HEK293 (cell line): ENCODE results near the gene CAMK2D.

Experiments used
- CTCF ChIA-PET: fragments of 350-600 bp; formaldehyde crosslinking; extraction: SDS; loops from one replicate; lab custom pipeline; 2021; ENCODE audit warnings: antibody characterized with exemption; lab: Yijun Ruan, JAX
- POLR2A ChIA-PET: fragments of 300-600 bp; formaldehyde crosslinking; extraction: SDS; loops from one replicate; lab custom pipeline; 2020; ENCODE audit warnings: antibody characterized with exemption, inconsistent platforms; lab: Yijun Ruan, JAX
- H3K27ac ChIP-seq: fragments of 200-500 bp; sonication (Bioruptor generic); 2 replicates; pipeline ENCODE4 v1.5.1; 2014; ENCODE audit warnings: low read depth, low read length, control low read depth, inconsistent platforms; ENCODE audit errors: extremely low read depth
- H3K36me3 ChIP-seq, 2 experiments: fragments of 200-500 bp in 1 of 2; sonication (Bioruptor generic) in 1 of 2; 1 replicate in 1 of 2; 2 replicates in 1 of 2; pipeline ENCODE4 v1.5.1; 2014 to 2017; ENCODE audit warnings: inconsistent platforms in 2 of 2, low read length in 2 of 2; ENCODE audit not compliant: control insufficient read depth in 2 of 2, insufficient read depth in 1 of 2
- H3K4me1 ChIP-seq: fragments of 200-500 bp; sonication (Bioruptor generic); 2 replicates; pipeline ENCODE4 v1.5.1; 2014; ENCODE audit warnings: mild to moderate bottlenecking, low read length, inconsistent platforms; ENCODE audit not compliant: control insufficient read depth, insufficient read depth
- H3K4me3 ChIP-seq: 2 replicates; pipeline ENCODE4 v1.5.1; 2011; ENCODE audit warnings: low read depth, mild to moderate bottlenecking, control low read depth, low read length, moderate library complexity
- H3K9me3 ChIP-seq: fragments of 200-500 bp; sonication (Bioruptor generic); 2 replicates; pipeline ENCODE4 v1.5.1; 2014; ENCODE audit warnings: low read depth, low read length, inconsistent platforms; ENCODE audit not compliant: control insufficient read depth, insufficient read depth
- GLIS2 ChIP-seq: fragments of 450-650 bp; formaldehyde crosslinking; IDR thresholded peaks from 2 replicates; pipeline ENCODE4 v1.5.1; 2016; ENCODE audit warnings: missing biosample characterization, missing genetic modification characterization
- ZBTB48 ChIP-seq: fragments of 450-650 bp; formaldehyde crosslinking; IDR thresholded peaks from 2 replicates; pipeline ENCODE4 v1.5.1; 2016; ENCODE audit warnings: missing biosample characterization, missing genetic modification characterization
- ZNF202 ChIP-seq: fragments of 450-650 bp; formaldehyde crosslinking; IDR thresholded peaks from 2 replicates; pipeline ENCODE4 v1.5.1; 2016; ENCODE audit warnings: missing biosample characterization, missing genetic modification characterization, borderline replicate concordance
- ZNF350 ChIP-seq: fragments of 450-650 bp; formaldehyde crosslinking; IDR thresholded peaks from 2 replicates; pipeline ENCODE4 v1.5.0; 2017; ENCODE audit warnings: missing biosample characterization, mild to moderate bottlenecking, missing genetic modification characterization
- ZNF529 ChIP-seq: fragments of 450-650 bp; formaldehyde crosslinking; IDR thresholded peaks from 2 replicates; pipeline ENCODE4 v1.5.1; 2017; ENCODE audit warnings: missing genetic modification characterization, missing biosample characterization; ENCODE audit not compliant: insufficient replicate concordance
- ZNF585B ChIP-seq: fragments of 450-650 bp; formaldehyde crosslinking; IDR thresholded peaks from 2 replicates; pipeline ENCODE4 v1.5.1; 2016; ENCODE audit warnings: missing biosample characterization, missing genetic modification characterization
- ZNF610 ChIP-seq: fragments of 450-650 bp; formaldehyde crosslinking; IDR thresholded peaks from 2 replicates; pipeline ENCODE4 v1.5.1; 2016; ENCODE audit warnings: missing biosample characterization, missing genetic modification characterization, borderline replicate concordance
- ZNF629 ChIP-seq: fragments of 450-650 bp; formaldehyde crosslinking; IDR thresholded peaks from 2 replicates; pipeline ENCODE4 v1.5.1; 2017; ENCODE audit warnings: missing biosample characterization, missing genetic modification characterization
- ZNF677 ChIP-seq: fragments of 450-650 bp; IDR thresholded peaks from 2 replicates; pipeline ENCODE4 v1.5.0; 2018; ENCODE audit warnings: missing biosample characterization, mild to moderate bottlenecking, missing genetic modification characterization, moderate library complexity
- ZNF768 ChIP-seq: fragments of 450-650 bp; formaldehyde crosslinking; IDR thresholded peaks from 2 replicates; pipeline ENCODE4 v1.5.1; 2018; ENCODE audit warnings: missing biosample characterization, mild to moderate bottlenecking, missing genetic modification characterization
- ZSCAN16 ChIP-seq: fragments of 450-650 bp; formaldehyde crosslinking; IDR thresholded peaks from 2 replicates; pipeline ENCODE4 v1.5.1; 2016; ENCODE audit warnings: missing biosample characterization, missing genetic modification characterization
- TF ChIP-seq, protein P1 (sequence below): fragments of 450-650 bp; formaldehyde crosslinking; IDR thresholded peaks from 2 replicates; pipeline ENCODE4 v1.5.1; 2016; ENCODE audit warnings: missing biosample characterization, missing genetic modification characterization
- TF ChIP-seq, protein P2 (sequence below): fragments of 450-650 bp; formaldehyde crosslinking; IDR thresholded peaks from 2 replicates; pipeline ENCODE4 v1.5.1; 2016; ENCODE audit warnings: missing biosample characterization, missing genetic modification characterization
- TF ChIP-seq, protein P3 (sequence below): fragments of 450-650 bp; formaldehyde crosslinking; IDR thresholded peaks from 2 replicates; pipeline ENCODE4 v1.5.1; 2016; ENCODE audit warnings: missing biosample characterization, missing genetic modification characterization
- TF ChIP-seq, protein P4 (sequence below): fragments of 450-650 bp; formaldehyde crosslinking; IDR thresholded peaks from 2 replicates; pipeline ENCODE4 v1.5.1; 2016; ENCODE audit warnings: missing biosample characterization, missing genetic modification characterization

Gene CAMK2D

DNA sequence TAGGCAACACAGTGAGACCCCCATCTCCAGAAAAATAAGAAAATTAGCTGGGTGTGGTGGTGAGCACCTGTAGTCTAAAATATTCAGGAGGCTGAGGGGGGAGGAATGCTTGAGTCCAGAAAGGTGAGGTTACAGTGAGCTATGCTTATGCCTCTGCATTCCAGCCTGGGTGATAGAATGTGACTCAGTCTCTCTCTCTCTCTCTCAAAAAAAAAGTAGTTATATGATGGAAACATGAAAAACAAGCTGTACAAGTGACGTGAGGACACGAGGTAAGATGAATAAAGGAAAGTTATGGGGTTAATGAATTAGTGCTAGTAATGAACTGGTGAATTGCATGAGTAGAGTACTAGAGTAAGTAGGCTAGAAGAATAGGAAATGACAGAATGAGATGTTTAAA is 21.8 kb upstream of the CAMK2D start:
- Histone ChIP-seq H3K9me3 (no peaks in the 10 kb centered on the region), H3K27ac (no peak overlapping the region), H3K4me1 (no peaks in the 10 kb centered on the region), H3K36me3 (no peaks in the 10 kb centered on the region), H3K4me3 (no peak overlapping the region)
- ChIA-PET POLR2A (no interaction called here), CTCF (interaction anchor here (0.6 to 0.9 kb wide), 4 partner anchors 350 to 595 kb away, joined by 3 to 5 read pairs (median 3); no protein-coding TSS in a partner anchor)
- TF ChIP-seq ZNF350 (tag by site-specific recombination) (no peak), ZNF585B (tag by site-specific recombination) (0 out of 2 replicates have a peak, but pooled peaks have one; percentile 32), ZNF768 (tag by site-specific recombination) (no peak), ZNF677 (tag by site-specific recombination) (no peak)

DNA sequence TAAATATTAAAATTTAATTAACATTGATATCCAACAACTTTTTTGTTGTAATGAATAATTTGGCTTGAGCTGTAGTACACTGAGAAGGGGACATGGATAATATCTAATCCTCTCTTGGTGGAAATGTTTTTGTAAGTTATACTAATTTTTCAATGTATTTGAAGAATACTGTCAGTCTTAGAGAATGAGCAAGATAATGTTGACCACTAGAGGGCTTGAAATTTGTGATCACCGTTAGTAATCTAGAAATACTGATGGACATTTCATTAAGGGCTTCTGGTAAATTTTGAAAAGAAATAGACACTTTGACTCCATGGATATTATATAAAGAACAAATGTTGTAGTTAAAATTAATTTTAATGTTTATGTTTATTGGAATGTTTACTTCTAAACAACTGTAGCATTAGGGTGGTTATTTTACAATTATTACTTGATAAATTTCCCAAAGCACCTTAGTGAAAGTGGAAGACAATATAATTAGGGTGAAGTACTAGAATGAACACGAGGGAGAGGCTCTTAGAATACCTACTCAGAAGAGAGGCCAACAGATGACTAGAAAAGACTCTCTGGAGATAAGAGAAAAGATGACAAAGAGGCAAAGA is 20.0 kb upstream of the CAMK2D start:
- Histone ChIP-seq H3K36me3 (no peaks in the 10 kb centered on the region), H3K4me3 (no peak overlapping the region)
- CTCF ChIA-PET = interaction anchor here (0.5 to 0.6 kb wide), 2 partner anchors 198 to 200 kb away, joined by 3 to 4 read pairs; partner anchors contain the start of gene ARSJ

DNA sequence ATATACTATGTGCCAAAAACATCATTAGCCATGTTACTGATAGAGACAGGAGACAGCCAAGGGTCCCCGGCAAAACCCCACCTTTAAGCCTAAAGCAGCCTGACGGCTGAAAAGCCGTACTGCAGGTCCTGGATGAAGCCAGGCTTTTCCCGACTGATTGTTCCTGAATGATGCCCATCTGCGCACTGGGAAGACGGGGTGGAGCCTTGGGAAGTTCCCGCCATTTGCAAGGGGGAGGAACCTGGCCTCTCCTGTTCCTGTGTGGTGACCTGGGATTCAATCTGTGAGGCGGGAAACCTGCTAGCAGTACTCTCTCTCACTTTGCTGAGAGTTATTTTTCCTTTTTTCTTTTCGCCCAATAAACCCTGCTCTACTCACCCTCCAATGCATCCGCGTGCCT is 15.1 kb upstream of the CAMK2D start:
- CTCF ChIA-PET = interaction anchor here (0.6 kb wide), 1 partner anchor 160 kb away, joined by 4 read pairs; no protein-coding TSS in a partner anchor

More for the DNA sequence above, 20.0 kb upstream of the CAMK2D start:
- Histone ChIP-seq H3K27ac (no peak overlapping the region), H3K4me1 (no peaks in the 10 kb centered on the region), H3K9me3 (no peaks in the 10 kb centered on the region)
- POLR2A ChIA-PET = no interaction called here
- TF ChIP-seq, protein P1, sequence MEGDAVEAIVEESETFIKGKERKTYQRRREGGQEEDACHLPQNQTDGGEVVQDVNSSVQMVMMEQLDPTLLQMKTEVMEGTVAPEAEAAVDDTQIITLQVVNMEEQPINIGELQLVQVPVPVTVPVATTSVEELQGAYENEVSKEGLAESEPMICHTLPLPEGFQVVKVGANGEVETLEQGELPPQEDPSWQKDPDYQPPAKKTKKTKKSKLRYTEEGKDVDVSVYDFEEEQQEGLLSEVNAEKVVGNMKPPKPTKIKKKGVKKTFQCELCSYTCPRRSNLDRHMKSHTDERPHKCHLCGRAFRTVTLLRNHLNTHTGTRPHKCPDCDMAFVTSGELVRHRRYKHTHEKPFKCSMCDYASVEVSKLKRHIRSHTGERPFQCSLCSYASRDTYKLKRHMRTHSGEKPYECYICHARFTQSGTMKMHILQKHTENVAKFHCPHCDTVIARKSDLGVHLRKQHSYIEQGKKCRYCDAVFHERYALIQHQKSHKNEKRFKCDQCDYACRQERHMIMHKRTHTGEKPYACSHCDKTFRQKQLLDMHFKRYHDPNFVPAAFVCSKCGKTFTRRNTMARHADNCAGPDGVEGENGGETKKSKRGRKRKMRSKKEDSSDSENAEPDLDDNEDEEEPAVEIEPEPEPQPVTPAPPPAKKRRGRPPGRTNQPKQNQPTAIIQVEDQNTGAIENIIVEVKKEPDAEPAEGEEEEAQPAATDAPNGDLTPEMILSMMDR (tag by site-specific recombination) = 0 out of 2 replicates have a peak, but pooled peaks have one; percentile 13
- no peak for TF ChIP-seq ZNF202 (tag by site-specific recombination)

More for the DNA sequence above, 15.1 kb upstream of the CAMK2D start:
- no peak overlapping the region for H3K4me3 ChIP-seq
- TF ChIP-seq, protein P2, sequence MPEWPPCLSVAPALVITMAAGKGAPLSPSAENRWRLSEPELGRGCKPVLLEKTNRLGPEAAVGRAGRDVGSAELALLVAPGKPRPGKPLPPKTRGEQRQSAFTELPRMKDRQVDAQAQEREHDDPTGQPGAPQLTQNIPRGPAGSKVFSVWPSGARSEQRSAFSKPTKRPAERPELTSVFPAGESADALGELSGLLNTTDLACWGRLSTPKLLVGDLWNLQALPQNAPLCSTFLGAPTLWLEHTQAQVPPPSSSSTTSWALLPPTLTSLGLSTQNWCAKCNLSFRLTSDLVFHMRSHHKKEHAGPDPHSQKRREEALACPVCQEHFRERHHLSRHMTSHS (tag by site-specific recombination) = no peak
- TF ChIP-seq GLIS2 (tag by site-specific recombination) (no peak), ZNF529 (tag by site-specific recombination) (no peak), ZNF629 (tag by site-specific recombination) (no peak), ZBTB48 (no peak), ZNF610 (no peak), ZSCAN16 (tag by site-specific recombination) (no peak)
- TF ChIP-seq, protein P3, sequence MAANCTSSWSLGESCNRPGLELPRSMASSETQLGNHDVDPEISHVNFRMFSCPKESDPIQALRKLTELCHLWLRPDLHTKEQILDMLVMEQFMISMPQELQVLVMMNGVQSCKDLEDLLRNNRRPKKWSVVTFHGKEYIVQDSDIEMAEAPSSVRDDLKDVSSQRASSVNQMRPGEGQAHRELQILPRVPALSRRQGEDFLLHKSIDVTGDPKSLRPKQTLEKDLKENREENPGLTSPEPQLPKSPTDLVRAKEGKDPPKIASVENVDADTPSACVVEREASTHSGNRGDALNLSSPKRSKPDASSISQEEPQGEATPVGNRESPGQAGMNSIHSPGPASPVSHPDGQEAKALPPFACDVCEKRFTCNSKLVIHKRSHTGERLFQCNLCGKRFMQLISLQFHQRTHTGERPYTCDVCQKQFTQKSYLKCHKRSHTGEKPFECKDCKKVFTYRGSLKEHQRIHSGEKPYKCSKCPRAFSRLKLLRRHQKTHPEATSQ (tag by site-specific recombination) = no peak
- TF ChIP-seq, protein P4, sequence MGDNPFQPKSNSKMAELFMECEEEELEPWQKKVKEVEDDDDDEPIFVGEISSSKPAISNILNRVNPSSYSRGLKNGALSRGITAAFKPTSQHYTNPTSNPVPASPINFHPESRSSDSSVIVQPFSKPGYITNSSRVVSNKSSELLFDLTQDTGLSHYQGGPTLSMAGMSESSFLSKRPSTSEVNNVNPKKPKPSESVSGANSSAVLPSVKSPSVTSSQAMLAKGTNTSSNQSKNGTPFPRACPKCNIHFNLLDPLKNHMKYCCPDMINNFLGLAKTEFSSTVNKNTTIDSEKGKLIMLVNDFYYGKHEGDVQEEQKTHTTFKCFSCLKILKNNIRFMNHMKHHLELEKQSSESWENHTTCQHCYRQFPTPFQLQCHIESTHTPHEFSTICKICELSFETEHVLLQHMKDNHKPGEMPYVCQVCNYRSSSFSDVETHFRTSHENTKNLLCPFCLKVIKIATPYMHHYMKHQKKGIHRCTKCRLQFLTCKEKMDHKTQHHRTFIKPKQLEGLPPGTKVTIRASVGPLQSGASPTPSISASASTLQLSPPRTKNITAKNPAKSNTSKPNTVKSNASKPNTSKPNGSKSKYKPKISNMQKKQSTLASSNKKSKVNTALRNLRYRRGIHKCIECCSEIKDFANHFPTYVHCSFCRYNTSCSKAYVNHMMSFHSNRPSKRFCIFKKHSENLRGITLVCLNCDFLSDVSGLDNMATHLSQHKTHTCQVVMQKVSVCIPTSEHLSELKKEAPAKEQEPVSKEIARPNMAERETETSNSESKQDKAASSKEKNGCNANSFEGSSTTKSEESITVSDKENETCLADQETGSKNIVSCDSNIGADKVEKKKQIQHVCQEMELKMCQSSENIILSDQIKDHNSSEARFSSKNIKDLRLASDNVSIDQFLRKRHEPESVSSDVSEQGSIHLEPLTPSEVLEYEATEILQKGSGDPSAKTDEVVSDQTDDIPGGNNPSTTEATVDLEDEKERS (tag by site-specific recombination) = no peak
- H3K36me3 ChIP-seq = no peaks in the 10 kb centered on the region
- POLR2A ChIA-PET = no interaction called here
- H3K27ac ChIP-seq = no peak overlapping the region
- no peaks in the 10 kb centered on the region for H3K4me1 ChIP-seq
- H3K9me3 ChIP-seq = no peaks in the 10 kb centered on the region
